PFSK-1 (cell line): ENCODE measurements around the gene POU3F1.

Source experiments
- FOXP2 ChIP-seq: optimal IDR thresholded peaks from 2 replicates; pipeline ENCODE3; 2011; ENCODE audit warnings: borderline replicate concordance, control low read depth, inconsistent platforms; ENCODE audit not compliant: insufficient read depth; ENCODE audit errors: extremely low read length, extremely low read depth
- POLR2AphosphoS5 ChIP-seq: IDR thresholded peaks from 2 replicates; pipeline ENCODE4 v1.6.1; 2012; ENCODE audit warnings: low read depth, mild to moderate bottlenecking, control low read depth, low read length, moderate library complexity
- REST ChIP-seq, 2 experiments: IDR thresholded peaks; 2 replicates each; pipeline versions ENCODE4 v1.6.1 to v1.8.0; 2011 to 2012; ENCODE audit warnings: low read depth in 2 of 2, low read length in 2 of 2, control low read depth in 1 of 2, inconsistent platforms in 1 of 2, mild to moderate bottlenecking in 1 of 2, moderate library complexity in 1 of 2; ENCODE audit not compliant: insufficient read depth in 1 of 2
- SIN3A ChIP-seq: IDR thresholded peaks from 2 replicates; pipeline ENCODE4 v1.6.1; 2012; ENCODE audit warnings: mild to moderate bottlenecking, low read length, moderate library complexity, borderline replicate concordance; ENCODE audit not compliant: insufficient read depth
- TAF1 ChIP-seq: IDR thresholded peaks from 2 replicates; pipeline ENCODE4 v1.6.1; 2012; ENCODE audit warnings: low read length, control low read depth, borderline replicate concordance; ENCODE audit not compliant: insufficient read depth

Gene POU3F1

GRCh38 chr1:38018864-38019343, 27.7 kb downstream of the POU3F1 start:
- TF ChIP-seq POLR2AphosphoS5 (no peak), REST (IDR thresholded peaks at IDR 0.05; ENCODE audit: insufficient read depth in 1 of 2, low read depth in 2 of 2, low read length in 2 of 2) (no peak), TAF1 (no peak), FOXP2 (no peak), SIN3A (no peak)

GRCh38 chr1:38015978-38016725, 30.4 kb downstream of the POU3F1 start:
- TF ChIP-seq FOXP2 (no peak), POLR2AphosphoS5 (no peak), SIN3A (no peak), REST (IDR thresholded peaks at IDR 0.05; ENCODE audit: insufficient read depth in 1 of 2, low read depth in 2 of 2, low read length in 2 of 2) (no peak), TAF1 (no peak)

- TF ChIP-seq SIN3A (no peak), POLR2AphosphoS5 (no peak), FOXP2 (no peak), REST (IDR thresholded peaks at IDR 0.05; ENCODE audit: insufficient read depth in 1 of 2, low read depth in 2 of 2, low read length in 2 of 2) (no peak), TAF1 (no peak)
Measured at GRCh38 chr1:38014724-38015424, 31.7 kb downstream of the POU3F1 start.

- no peak for TF ChIP-seq SIN3A
- no peak for TF ChIP-seq FOXP2
- TF ChIP-seq POLR2AphosphoS5 = no peak
Measured at GRCh38 chr1:38014171-38014570, 32.4 kb downstream of the POU3F1 start.

- TF ChIP-seq POLR2AphosphoS5 (no peak), FOXP2 (no peak), SIN3A (no peak), TAF1 (no peak), REST (IDR thresholded peaks at IDR 0.05; ENCODE audit: insufficient read depth in 1 of 2, low read depth in 2 of 2, low read length in 2 of 2) (no peak)
Measured at GRCh38 chr1:38013227-38013622, 33.4 kb downstream of the POU3F1 start.
